Endodermal cell (in vitro differentiated cells): ENCODE results near the gene PIP5K1B. TPM values are rescaled to one million over a fixed set of nuclear protein-coding genes. Genes with fewer than 3 reads are reported as not detected.

Source experiments
- DNase-seq: peaks from one replicate; pipeline ENCODE4 v3.0.0-alpha.2; 2017
- H3K27ac ChIP-seq: 2 replicates; pipeline ENCODE4 v1.5.1; 2013; ENCODE audit warnings: mild to moderate bottlenecking, low read depth, low read length, moderate library complexity
- H3K27me3 ChIP-seq: 2 replicates; pipeline ENCODE4 v1.6.1; 2013; ENCODE audit warnings: mild to moderate bottlenecking, low read length, moderate library complexity; ENCODE audit not compliant: insufficient read depth, control insufficient read depth, poor library complexity, severe bottlenecking
- H3K36me3 ChIP-seq: 2 replicates; pipeline ENCODE4 v1.7.0; 2013; ENCODE audit warnings: mild to moderate bottlenecking, low read length, moderate library complexity; ENCODE audit not compliant: control insufficient read depth, insufficient read depth
- H3K4me1 ChIP-seq: one replicate; pipeline ENCODE4 v1.7.0; 2013; ENCODE audit warnings: low read length; ENCODE audit not compliant: control insufficient read depth, insufficient read depth
- H3K4me3 ChIP-seq: 2 replicates; pipeline ENCODE4 v1.5.1; 2013; ENCODE audit warnings: mild to moderate bottlenecking, low read length, moderate library complexity
- H3K9ac ChIP-seq: 2 replicates; pipeline ENCODE4 v1.6.1; 2013; ENCODE audit warnings: mild to moderate bottlenecking, low read length, moderate library complexity; ENCODE audit not compliant: poor library complexity, severe bottlenecking; ENCODE audit errors: extremely low read depth
- H3K9me3 ChIP-seq: 2 replicates; pipeline ENCODE4 v1.6.1; 2013; ENCODE audit warnings: mild to moderate bottlenecking, low read length, moderate library complexity; ENCODE audit not compliant: control insufficient read depth
- H3K27ac Mint-ChIP-seq: 2 replicates; pipeline ENCODE4 v1.8.0; 2020; ENCODE audit warnings: mixed read lengths
- H3K27me3 Mint-ChIP-seq: 2 replicates; pipeline ENCODE4 v1.8.0; 2021; ENCODE audit warnings: mild to moderate bottlenecking, mixed read lengths; ENCODE audit not compliant: insufficient read depth
- H3K36me3 Mint-ChIP-seq: 2 replicates; pipeline ENCODE4 v1.8.0; 2020; ENCODE audit warnings: low read depth, mixed read lengths
- H3K4me1 Mint-ChIP-seq: 2 replicates; pipeline ENCODE4 v1.8.0; 2020; ENCODE audit warnings: mixed read lengths
- H3K4me3 Mint-ChIP-seq: 2 replicates; pipeline ENCODE4 v1.8.0; 2020; ENCODE audit warnings: mild to moderate bottlenecking, moderate library complexity, mixed read lengths
- H3K9me3 Mint-ChIP-seq: 2 replicates; pipeline ENCODE4 v1.8.0; 2020; ENCODE audit warnings: mild to moderate bottlenecking, mixed read lengths
- WGBS, 2 experiments: methylation state at CpG; one replicate each; pipeline versions ENCODE4 v1.1.5 to v1.1.7; 2013; ENCODE audit warnings: missing lambda C conversion rate in 2 of 2, mixed read lengths in 1 of 2; ENCODE audit not compliant: insufficient coverage in 1 of 2, insufficient read length in 1 of 2; 5-methylcytosine and 5-hydroxymethylcytosine counted together
- total RNA-seq, 2 donors: library from RNA; stranded (reverse); fragmentation: NEBNext Ultra II Directional in 1 of 2; extraction: Animal tissue kit (Norgen Biotek cat#: 25700) in 1 of 2; gene quantifications; 2 replicates in 1 of 2; 3 replicates in 1 of 2; pipeline ENCODE4 v1.2.1, GENCODE V29; 2021
- TF ChIP-seq, protein P1 (sequence below): fragments of 200-600 bp; sonication (generic); conservative IDR thresholded peaks from 2 replicates; pipeline ENCODE4 v1.5.0; 2021; ENCODE audit warnings: antibody characterized with exemption, mild to moderate bottlenecking

PIP5K1B gene
- total RNA-seq, 2 donors from 2014 or later, result 8.5 to 10.2 TPM

DNA sequence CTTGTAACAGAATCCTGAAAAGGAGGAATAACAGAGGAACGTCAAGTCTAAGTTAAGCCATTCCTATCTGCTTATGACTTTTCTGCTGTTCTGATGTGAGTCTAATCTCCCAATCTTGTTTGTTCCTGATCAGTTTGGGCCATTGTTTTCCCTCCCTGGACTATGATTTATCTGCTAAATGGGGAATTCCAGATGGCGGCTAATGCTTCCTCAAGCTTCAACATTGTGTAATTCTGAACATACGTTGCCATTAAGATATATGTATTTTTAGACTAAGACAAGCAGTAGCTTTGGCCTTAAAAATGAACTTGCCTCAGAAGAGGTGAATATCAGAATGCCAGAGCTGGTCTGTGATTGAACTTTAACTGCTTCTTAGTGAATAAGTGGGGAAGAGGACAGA lies 166.2 kb downstream of the PIP5K1B start:
- Histone ChIP-seq H3K36me3 (no peaks in the 10 kb centered on the region), H3K4me3 (no peak overlapping the region), H3K9ac (no peak overlapping the region), H3K27ac (no peak overlapping the region), H3K9me3 (no peaks in the 10 kb centered on the region), H3K27me3 (no peaks in the 10 kb centered on the region), H3K4me1 (peaks cover 5% of the 10 kb centered on the region)
- Mint-ChIP-seq H3K9me3 (no peaks in the 10 kb centered on the region), H3K27ac (no peak overlapping the region), H3K36me3 (peaks cover 3% of the 10 kb centered on the region), H3K4me1 (peaks cover 49% of the 10 kb centered on the region), H3K27me3 (peaks cover 37% of the 10 kb centered on the region), H3K4me3 (no peak overlapping the region)
- WGBS, 2 experiments, result 93 to 96% methylated on average over 3 of the region's 3 CpGs
- TF ChIP-seq, protein P1, sequence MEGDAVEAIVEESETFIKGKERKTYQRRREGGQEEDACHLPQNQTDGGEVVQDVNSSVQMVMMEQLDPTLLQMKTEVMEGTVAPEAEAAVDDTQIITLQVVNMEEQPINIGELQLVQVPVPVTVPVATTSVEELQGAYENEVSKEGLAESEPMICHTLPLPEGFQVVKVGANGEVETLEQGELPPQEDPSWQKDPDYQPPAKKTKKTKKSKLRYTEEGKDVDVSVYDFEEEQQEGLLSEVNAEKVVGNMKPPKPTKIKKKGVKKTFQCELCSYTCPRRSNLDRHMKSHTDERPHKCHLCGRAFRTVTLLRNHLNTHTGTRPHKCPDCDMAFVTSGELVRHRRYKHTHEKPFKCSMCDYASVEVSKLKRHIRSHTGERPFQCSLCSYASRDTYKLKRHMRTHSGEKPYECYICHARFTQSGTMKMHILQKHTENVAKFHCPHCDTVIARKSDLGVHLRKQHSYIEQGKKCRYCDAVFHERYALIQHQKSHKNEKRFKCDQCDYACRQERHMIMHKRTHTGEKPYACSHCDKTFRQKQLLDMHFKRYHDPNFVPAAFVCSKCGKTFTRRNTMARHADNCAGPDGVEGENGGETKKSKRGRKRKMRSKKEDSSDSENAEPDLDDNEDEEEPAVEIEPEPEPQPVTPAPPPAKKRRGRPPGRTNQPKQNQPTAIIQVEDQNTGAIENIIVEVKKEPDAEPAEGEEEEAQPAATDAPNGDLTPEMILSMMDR, result no peak
- DNase-seq, result no peak

DNA sequence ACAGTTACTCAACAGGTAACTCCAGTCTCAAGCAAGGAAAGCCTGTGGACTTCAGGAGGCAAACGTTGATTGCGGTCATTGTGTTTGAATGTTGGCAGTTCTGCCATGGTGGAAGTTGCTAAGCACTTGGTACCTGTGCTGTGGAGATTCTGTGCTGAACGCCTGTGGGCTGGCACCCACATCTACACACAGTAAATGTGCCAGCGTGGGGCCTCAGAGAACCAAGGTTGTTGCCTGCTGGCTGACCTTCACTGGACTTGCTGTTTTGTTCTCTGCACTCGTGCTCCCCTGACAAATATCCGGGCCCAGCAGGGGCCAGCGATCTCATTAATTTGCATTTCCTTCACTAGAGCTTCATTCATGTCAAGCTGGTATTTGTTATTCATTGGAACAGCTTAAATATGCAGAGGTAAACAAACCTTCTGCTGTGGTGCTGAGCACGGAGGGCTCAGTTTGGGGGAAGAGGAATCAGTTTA lies 167.0 kb downstream of the PIP5K1B start:
- no peaks in the 10 kb centered on the region for H3K9me3 Mint-ChIP-seq
- H3K27me3 Mint-ChIP-seq, result peaks cover 37% of the 10 kb centered on the region
- Histone ChIP-seq H3K9me3 (no peaks in the 10 kb centered on the region), H3K4me1 (peaks cover 5% of the 10 kb centered on the region), H3K27me3 (no peaks in the 10 kb centered on the region), H3K36me3 (no peaks in the 10 kb centered on the region), H3K9ac (no peak overlapping the region), H3K4me3 (no peak overlapping the region), H3K27ac (peak overlapping the region; percentile 34)
- peak overlapping the region; percentile 92 for H3K27ac Mint-ChIP-seq
- DNase-seq, result peak; percentile 95
- 17 to 20% methylated on average over 2 to 8 of the region's 8 CpGs for WGBS, 2 experiments
- peaks cover 53% of the 10 kb centered on the region for H3K4me1 Mint-ChIP-seq
- H3K4me3 Mint-ChIP-seq, result peak overlapping the region; percentile 25
- no peaks in the 10 kb centered on the region for H3K36me3 Mint-ChIP-seq
- TF ChIP-seq, protein P1, result no peak

DNA sequence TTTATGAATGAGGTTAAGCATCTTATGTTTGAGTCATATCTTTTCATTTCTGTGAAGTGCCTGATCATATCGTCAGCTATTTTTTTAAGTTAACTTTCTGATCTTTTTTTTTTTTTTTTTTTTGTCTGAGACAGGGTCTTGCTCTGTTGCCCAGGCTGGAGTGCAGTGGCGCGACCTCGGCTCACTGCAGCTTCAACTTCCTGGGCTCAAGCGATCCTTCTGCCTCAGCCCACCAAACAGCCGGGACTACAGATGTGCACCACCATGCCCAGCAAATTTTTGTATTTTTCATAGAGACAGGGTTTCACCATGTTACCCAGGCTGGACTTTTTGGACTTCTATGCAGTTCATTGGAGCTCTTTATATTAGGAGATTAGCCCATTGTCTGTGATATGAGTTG lies 168.1 kb downstream of the PIP5K1B start:
- DNase-seq, result no peak
- Mint-ChIP-seq H3K4me1 (peaks cover 56% of the 10 kb centered on the region), H3K27me3 (peaks cover 37% of the 10 kb centered on the region), H3K27ac (no peak overlapping the region), H3K9me3 (no peaks in the 10 kb centered on the region), H3K4me3 (no peak overlapping the region), H3K36me3 (no peaks in the 10 kb centered on the region)
- TF ChIP-seq, protein P1, result no peak
- Histone ChIP-seq H3K9ac (no peak overlapping the region), H3K36me3 (peaks cover 4% of the 10 kb centered on the region), H3K4me1 (peaks cover 5% of the 10 kb centered on the region), H3K4me3 (no peak overlapping the region), H3K27ac (no peak overlapping the region), H3K27me3 (no peaks in the 10 kb centered on the region), H3K9me3 (no peaks in the 10 kb centered on the region)
- WGBS, 2 experiments, result 93 to 97% methylated on average over 6 of the region's 6 CpGs
